ENCODE results near the gene VSTM1.
A peak's percentile ranks its signal among the peaks of the same experiment; 100 is the strongest.

The VSTM1 gene

GRCh38 chr19:54011507-54012211 lies 52.0 kb downstream of the VSTM1 start:
- DNase-seq (ENCODE audit: low read depth in 2 of 2): no peak
- no peak overlapping the region for H3K4me3 ChIP-seq (replicated peaks in 1 of 2; ENCODE audit: low read depth in 2 of 2, low read length in 2 of 2)
- TF ChIP-seq CTCF (IDR thresholded peaks at IDR 0.05; ENCODE audit: low read depth, low read length): no peak

GRCh38 chr19:54010474-54010873 lies 53.2 kb downstream of the VSTM1 start:
- no peak overlapping the region for H3K4me3 ChIP-seq (replicated peaks in 1 of 2; ENCODE audit: low read depth in 2 of 2, low read length in 2 of 2)
- TF ChIP-seq CTCF (IDR thresholded peaks at IDR 0.05; ENCODE audit: low read depth, low read length): no peak
- DNase-seq (ENCODE audit: low read depth in 2 of 2): no peak

GRCh38 chr19:54009440-54009839 lies 54.3 kb downstream of the VSTM1 start:
- no peak for TF ChIP-seq CTCF (IDR thresholded peaks at IDR 0.05; ENCODE audit: low read depth, low read length)
- DNase-seq (ENCODE audit: low read depth in 2 of 2): no peak
- H3K4me3 ChIP-seq (replicated peaks in 1 of 2; ENCODE audit: low read depth in 2 of 2, low read length in 2 of 2): no peak overlapping the region

- peak in 1 of 2 donors; percentile 48 for DNase-seq (ENCODE audit: low read depth in 2 of 2)
- no peak overlapping the region for H3K4me3 ChIP-seq (replicated peaks in 1 of 2; ENCODE audit: low read depth in 2 of 2, low read length in 2 of 2)
- TF ChIP-seq CTCF (IDR thresholded peaks at IDR 0.05; ENCODE audit: low read depth, low read length): no peak
Observed at GRCh38 chr19:54002495-54003315, 61.0 kb downstream of the VSTM1 start.

GRCh38 chr19:54001496-54001895 lies 62.2 kb downstream of the VSTM1 start:
- no peak for TF ChIP-seq CTCF (IDR thresholded peaks at IDR 0.05; ENCODE audit: low read depth, low read length)
- no peak for DNase-seq (ENCODE audit: low read depth in 2 of 2)
- H3K4me3 ChIP-seq (replicated peaks in 1 of 2; ENCODE audit: low read depth in 2 of 2, low read length in 2 of 2): no peak overlapping the region

- DNase-seq (ENCODE audit: low read depth in 2 of 2): no peak
- H3K4me3 ChIP-seq (replicated peaks in 1 of 2; ENCODE audit: low read depth in 2 of 2, low read length in 2 of 2): no peak overlapping the region
- no peak for TF ChIP-seq CTCF (IDR thresholded peaks at IDR 0.05; ENCODE audit: low read depth, low read length)
Observed at GRCh38 chr19:53999694-54000093, 64.0 kb downstream of the VSTM1 start.

Measured in cardiac fibroblast (primary cell).